Endothelial cell of umbilical vein (primary cell): ENCODE measurements around the gene VEGFA.

ENCODE experiments used
- FOS ChIP-seq: IDR thresholded peaks from 2 replicates; pipeline ENCODE4 v1.6.1; 2011; ENCODE audit warnings: mild to moderate bottlenecking, low read length, moderate library complexity, borderline replicate concordance; ENCODE audit not compliant: insufficient read depth
- JUN ChIP-seq: IDR thresholded peaks from 2 replicates; pipeline ENCODE4 v1.6.1; 2011; ENCODE audit warnings: borderline replicate concordance, low read depth; ENCODE audit not compliant: insufficient read length, insufficient read depth
- POLR2A ChIP-seq: IDR thresholded peaks from 2 replicates; pipeline ENCODE4 v1.6.1; 2012; ENCODE audit warnings: low read depth, mild to moderate bottlenecking, control low read depth, low read length
- TF ChIP-seq, protein P1 (sequence below), 2 donors: IDR thresholded peaks; 1 replicate in 1 of 2; 2 replicates in 1 of 2; pipeline ENCODE4 v1.5.1; 2011; ENCODE audit warnings: low read length in 2 of 2, mild to moderate bottlenecking in 2 of 2, moderate library complexity in 2 of 2, control low read depth in 1 of 2, inconsistent platforms in 1 of 2, low read depth in 1 of 2; ENCODE audit not compliant: insufficient read depth in 1 of 2; ENCODE audit errors: extremely low read depth in 1 of 2

DNA sequence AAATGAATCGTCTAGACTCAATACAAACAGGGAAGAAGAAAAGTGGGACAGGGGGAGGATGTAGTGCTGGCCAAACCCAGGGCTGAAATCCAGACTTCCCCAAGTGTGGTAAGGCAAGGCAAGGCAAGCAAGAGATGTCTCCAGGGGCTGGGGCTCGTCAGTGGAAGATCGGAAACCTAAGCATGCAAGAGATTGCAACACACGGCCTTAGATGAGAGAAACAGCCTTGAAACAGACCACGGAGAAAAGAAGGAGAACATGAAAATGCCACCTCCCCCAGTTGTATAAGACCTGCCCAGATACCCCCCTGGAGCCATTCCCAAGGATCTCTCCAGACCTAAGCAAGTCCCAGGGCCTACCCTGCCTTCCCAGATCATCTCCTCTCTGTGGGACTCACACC is 20.0 kb downstream of the VEGFA start:
- TF ChIP-seq FOS (no peak), JUN (no peak), POLR2A (no peak)
- TF ChIP-seq, protein P1, sequence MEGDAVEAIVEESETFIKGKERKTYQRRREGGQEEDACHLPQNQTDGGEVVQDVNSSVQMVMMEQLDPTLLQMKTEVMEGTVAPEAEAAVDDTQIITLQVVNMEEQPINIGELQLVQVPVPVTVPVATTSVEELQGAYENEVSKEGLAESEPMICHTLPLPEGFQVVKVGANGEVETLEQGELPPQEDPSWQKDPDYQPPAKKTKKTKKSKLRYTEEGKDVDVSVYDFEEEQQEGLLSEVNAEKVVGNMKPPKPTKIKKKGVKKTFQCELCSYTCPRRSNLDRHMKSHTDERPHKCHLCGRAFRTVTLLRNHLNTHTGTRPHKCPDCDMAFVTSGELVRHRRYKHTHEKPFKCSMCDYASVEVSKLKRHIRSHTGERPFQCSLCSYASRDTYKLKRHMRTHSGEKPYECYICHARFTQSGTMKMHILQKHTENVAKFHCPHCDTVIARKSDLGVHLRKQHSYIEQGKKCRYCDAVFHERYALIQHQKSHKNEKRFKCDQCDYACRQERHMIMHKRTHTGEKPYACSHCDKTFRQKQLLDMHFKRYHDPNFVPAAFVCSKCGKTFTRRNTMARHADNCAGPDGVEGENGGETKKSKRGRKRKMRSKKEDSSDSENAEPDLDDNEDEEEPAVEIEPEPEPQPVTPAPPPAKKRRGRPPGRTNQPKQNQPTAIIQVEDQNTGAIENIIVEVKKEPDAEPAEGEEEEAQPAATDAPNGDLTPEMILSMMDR (IDR thresholded peaks at IDR 0.05; ENCODE audit: extremely low read depth in 1 of 2, insufficient read depth in 1 of 2, low read depth in 1 of 2, low read length in 2 of 2), result no peak
